Measurements from ENCODE around the gene DNAJB11.
"Not testable (repeated sequence)": the region's sequence is repeated elsewhere in the genome, so short reads cannot be mapped to it uniquely, and the experiment has no call there.

The DNAJB11 gene

DNA sequence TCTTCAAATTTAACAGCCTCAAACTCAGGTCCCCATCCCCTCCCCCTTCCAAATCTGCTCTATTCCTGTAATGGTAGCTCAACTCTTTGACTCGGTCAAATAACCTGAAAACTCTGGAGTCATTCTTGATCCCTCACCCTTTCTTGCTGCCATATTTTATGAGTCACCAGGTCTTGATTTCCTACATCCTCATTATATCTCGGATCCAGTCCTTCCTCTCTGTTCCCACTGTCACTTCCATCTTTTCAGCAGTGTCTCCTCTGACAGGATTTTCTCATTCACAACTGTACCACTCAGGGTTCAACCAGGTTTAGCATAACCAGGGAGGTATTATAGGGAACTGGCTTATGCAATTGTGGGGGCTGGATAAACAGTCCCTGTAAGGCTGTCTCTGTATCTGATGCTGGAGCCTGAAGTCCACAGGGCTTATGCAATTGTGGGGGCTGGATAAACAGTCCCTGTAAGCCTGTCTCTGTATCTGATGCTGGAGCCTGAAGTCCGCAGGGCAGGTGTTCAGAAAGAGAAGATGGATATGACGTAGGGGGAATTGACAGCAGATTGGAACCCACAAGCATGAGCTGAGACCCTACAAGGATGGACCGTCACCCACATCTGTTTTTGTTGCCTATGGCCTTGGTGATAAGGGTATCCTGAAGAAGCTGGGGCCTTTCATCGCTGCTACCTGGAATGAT lies 60.6 kb downstream of the DNAJB11 start:
- DNase-seq (ENCODE audit: low read depth), result no peak
- no peak overlapping the region for H3K4me3 ChIP-seq (ENCODE audit: control insufficient read depth, low read depth, low read length)
- TF ChIP-seq, protein P1, sequence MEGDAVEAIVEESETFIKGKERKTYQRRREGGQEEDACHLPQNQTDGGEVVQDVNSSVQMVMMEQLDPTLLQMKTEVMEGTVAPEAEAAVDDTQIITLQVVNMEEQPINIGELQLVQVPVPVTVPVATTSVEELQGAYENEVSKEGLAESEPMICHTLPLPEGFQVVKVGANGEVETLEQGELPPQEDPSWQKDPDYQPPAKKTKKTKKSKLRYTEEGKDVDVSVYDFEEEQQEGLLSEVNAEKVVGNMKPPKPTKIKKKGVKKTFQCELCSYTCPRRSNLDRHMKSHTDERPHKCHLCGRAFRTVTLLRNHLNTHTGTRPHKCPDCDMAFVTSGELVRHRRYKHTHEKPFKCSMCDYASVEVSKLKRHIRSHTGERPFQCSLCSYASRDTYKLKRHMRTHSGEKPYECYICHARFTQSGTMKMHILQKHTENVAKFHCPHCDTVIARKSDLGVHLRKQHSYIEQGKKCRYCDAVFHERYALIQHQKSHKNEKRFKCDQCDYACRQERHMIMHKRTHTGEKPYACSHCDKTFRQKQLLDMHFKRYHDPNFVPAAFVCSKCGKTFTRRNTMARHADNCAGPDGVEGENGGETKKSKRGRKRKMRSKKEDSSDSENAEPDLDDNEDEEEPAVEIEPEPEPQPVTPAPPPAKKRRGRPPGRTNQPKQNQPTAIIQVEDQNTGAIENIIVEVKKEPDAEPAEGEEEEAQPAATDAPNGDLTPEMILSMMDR (IDR thresholded peaks at IDR 0.05; ENCODE audit: control insufficient read depth, insufficient read depth, low read depth, low read length, missing control alignments), result no peak

DNA sequence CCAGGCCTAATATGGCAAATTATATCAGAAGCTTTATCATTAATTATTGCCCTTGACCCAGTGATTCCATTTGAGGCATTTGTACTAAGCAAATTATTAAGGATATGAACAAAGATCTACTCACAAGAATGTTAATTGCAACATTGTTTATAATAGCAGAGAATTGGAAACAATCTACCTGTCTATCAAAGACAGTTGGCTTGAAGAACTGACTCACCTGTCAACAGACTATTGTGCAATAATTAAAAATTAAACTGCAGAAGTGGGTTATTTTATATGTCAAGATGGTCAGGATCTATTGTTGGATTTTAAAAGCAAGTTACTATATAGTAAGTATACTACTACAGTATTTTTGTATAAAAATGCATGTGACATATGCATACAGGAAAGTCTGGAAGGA lies 63.0 kb downstream of the DNAJB11 start:
- DNase-seq (ENCODE audit: low read depth), result no peak
- TF ChIP-seq, protein P1 (IDR thresholded peaks at IDR 0.05; ENCODE audit: control insufficient read depth, insufficient read depth, low read depth, low read length, missing control alignments), result no peak
- no peak overlapping the region for H3K4me3 ChIP-seq (ENCODE audit: control insufficient read depth, low read depth, low read length)

DNA sequence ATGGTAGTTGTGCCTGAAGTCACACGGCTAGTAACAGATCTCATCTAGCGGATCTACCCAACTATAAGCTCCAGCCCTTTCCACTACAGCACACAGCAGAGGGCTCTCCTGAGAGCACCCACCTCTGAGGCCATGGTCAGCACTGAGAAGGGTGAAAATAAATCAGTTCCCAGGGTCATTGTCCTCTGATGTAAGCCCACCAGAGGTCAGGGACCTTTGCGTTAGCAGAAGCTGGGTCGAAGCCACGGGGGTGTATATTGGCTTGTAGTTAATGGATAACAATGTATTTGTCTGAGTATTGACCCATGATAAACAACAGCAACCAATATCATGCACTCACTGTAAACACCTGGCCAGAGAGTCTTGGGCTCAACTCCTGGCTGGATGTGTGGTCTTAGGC lies 63.7 kb downstream of the DNAJB11 start:
- not testable (repeated sequence) for H3K4me3 ChIP-seq (ENCODE audit: control insufficient read depth, low read depth, low read length); DNase-seq (ENCODE audit: low read depth)
